Measurements from ENCODE around the gene ZNF423. TPM values are rescaled to one million over a fixed set of nuclear protein-coding genes. Genes with fewer than 3 reads are reported as not detected.

Gene ZNF423
- total and polyA plus RNA-seq, 9 of the 15 experiments (the other 6 are each of a cell fraction or from before 2014, with no cell fraction given), result not detected

DNA sequence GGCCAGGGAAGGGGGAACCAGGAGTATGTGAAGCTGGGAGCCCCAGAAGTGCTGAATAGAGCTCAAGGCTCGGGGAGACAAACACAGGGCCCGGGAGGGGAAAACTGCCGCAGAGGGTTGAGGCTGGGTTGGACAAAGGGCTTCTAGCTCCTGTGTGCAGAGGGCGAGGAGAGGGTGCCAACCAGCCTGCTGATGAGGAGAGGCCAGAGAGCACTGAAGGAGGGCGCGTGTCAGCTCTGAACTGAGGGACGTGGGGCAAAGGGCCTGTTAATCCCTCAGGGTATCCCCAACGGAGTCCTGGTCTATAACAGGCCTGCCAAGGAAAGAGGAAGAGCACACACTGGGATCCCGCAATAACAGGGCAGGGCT lies 331.0 kb downstream of the ZNF423 start (continued):
- no peak for TF ChIP-seq CHD1 (IDR thresholded peaks at IDR 0.05; ENCODE audit: low read length)
- TF ChIP-seq, protein P1, sequence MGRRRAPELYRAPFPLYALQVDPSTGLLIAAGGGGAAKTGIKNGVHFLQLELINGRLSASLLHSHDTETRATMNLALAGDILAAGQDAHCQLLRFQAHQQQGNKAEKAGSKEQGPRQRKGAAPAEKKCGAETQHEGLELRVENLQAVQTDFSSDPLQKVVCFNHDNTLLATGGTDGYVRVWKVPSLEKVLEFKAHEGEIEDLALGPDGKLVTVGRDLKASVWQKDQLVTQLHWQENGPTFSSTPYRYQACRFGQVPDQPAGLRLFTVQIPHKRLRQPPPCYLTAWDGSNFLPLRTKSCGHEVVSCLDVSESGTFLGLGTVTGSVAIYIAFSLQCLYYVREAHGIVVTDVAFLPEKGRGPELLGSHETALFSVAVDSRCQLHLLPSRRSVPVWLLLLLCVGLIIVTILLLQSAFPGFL (CRISPR knock-in tag; IDR thresholded peaks at IDR 0.05), result no peak
- no peak for TF ChIP-seq XRCC5 (IDR thresholded peaks at IDR 0.05; ENCODE audit: low read depth, low read length)
- no peak for TF ChIP-seq TFAM (CRISPR knock-in tag; conservative IDR thresholded peaks at IDR 0.05)
- TF ChIP-seq TCFL5 (CRISPR knock-in tag; conservative IDR thresholded peaks at IDR 0.05), result no peak

GRCh38 chr16:49524216-49524946 lies 331.5 kb downstream of the ZNF423 start:
- WGBS (ENCODE audit: insufficient coverage, low coverage, missing lambda C conversion rate), result 0% methylated on average over 10 of the region's 14 CpGs
- FAIRE-seq (no peak), DNase-seq (ENCODE audit: extremely low read depth in 1 of 4, low spot score in 3 of 4) (no peak), ATAC-seq (no peak)
- no peaks in the 10 kb centered on the region for H3K9me1 ChIP-seq (ENCODE audit: control insufficient read depth, insufficient read depth, low read length)
- peaks cover 0 to 3% of the 10 kb centered on the region in 2 experiments; a peak in 2 of 5 replicates for H3K4me1 ChIP-seq (replicated peaks in 1 of 2; ENCODE audit: control insufficient read depth in 2 of 2, insufficient read depth in 2 of 2, low read length in 2 of 2)
- in situ Hi-C loops (cut with MboI), result no loop called here
- no peak overlapping the region for H3K4me3 ChIP-seq
- H4K20me1 ChIP-seq (replicated peaks; ENCODE audit: control insufficient read depth, insufficient read depth, low read length), result peaks cover 3% of the 10 kb centered on the region
- H3K79me2 ChIP-seq (ENCODE audit: control insufficient read depth, insufficient read depth, low read length), result no peaks in the 10 kb centered on the region
- no TSS peak for BruUV-seq (replicated peaks)
- H3K9ac ChIP-seq (ENCODE audit: insufficient read depth in 1 of 2, low read depth in 2 of 2, low read length in 2 of 2), result no peak overlapping the region; a peak in 1 of 4 replicates
- no peak overlapping the region for H2AFZ ChIP-seq (ENCODE audit: low read depth, low read length)
- no peaks in the 10 kb centered on the region for H3K36me3 ChIP-seq (ENCODE audit: control insufficient read depth, insufficient read depth, low read length)
- H3K27ac ChIP-seq (ENCODE audit: extremely low read depth, low read depth, low read length), result no peak overlapping the region
- no peaks in the 10 kb centered on the region for H3K9me3 ChIP-seq (replicated peaks; ENCODE audit: control insufficient read depth, insufficient read depth, low read depth, low read length)
- H3K4me2 ChIP-seq (ENCODE audit: insufficient read depth, low read length), result no peak overlapping the region
- ChIA-PET POLR2A (interaction anchor here (1.1 to 1.4 kb wide), 2 partner anchors 11 to 20 kb away, joined by 4 read pairs; no protein-coding TSS in a partner anchor), CTCF (ENCODE audit: low intra/inter-chr PET ratio) (no interaction called here)
- TF ChIP-seq SMC3 (conservative IDR thresholded peaks at IDR 0.05; ENCODE audit: insufficient read depth, low read depth, low read length), result no peak
- TF ChIP-seq KDM1A (IDR thresholded peaks at IDR 0.05), result no peak
- TF ChIP-seq FUS (optimal IDR thresholded peaks at IDR 0.05; ENCODE audit: low read depth, low read length), result no peak
- TF ChIP-seq ZNF76 (CRISPR knock-in tag; IDR thresholded peaks at IDR 0.05; ENCODE audit: borderline replicate concordance), result no peak
- TF ChIP-seq PRPF4 (IDR thresholded peaks at IDR 0.05; ENCODE audit: insufficient read depth, low read depth, low read length, poor library complexity, severe bottlenecking), result no peak
- no peak for TF ChIP-seq ARID2 (IDR thresholded peaks at IDR 0.05)
- TF ChIP-seq, protein P2, sequence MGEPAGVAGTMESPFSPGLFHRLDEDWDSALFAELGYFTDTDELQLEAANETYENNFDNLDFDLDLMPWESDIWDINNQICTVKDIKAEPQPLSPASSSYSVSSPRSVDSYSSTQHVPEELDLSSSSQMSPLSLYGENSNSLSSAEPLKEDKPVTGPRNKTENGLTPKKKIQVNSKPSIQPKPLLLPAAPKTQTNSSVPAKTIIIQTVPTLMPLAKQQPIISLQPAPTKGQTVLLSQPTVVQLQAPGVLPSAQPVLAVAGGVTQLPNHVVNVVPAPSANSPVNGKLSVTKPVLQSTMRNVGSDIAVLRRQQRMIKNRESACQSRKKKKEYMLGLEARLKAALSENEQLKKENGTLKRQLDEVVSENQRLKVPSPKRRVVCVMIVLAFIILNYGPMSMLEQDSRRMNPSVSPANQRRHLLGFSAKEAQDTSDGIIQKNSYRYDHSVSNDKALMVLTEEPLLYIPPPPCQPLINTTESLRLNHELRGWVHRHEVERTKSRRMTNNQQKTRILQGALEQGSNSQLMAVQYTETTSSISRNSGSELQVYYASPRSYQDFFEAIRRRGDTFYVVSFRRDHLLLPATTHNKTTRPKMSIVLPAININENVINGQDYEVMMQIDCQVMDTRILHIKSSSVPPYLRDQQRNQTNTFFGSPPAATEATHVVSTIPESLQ (CRISPR knock-in tag; IDR thresholded peaks at IDR 0.05), result no peak
- intact Hi-C loops (cut with micrococcal nuclease), result no loop called here
- H3K27me3 ChIP-seq (ENCODE audit: control insufficient read depth in 2 of 2, insufficient read depth in 2 of 2, low read length in 2 of 2), result peaks cover 4 to 43% of the 10 kb centered on the region in 2 experiments
